Osteocyte (in vitro differentiated cells): ENCODE data around the gene SULT2B1. TPM values are rescaled to one million over a fixed set of nuclear protein-coding genes. Genes with fewer than 3 reads are reported as not detected.

ENCODE experiments used
- DNase-seq: peaks from one replicate; pipeline ENCODE4 v3.0.0; 2021; ENCODE audit warnings: mixed read lengths; ENCODE audit not compliant: unreplicated experiment; ENCODE audit errors: extremely low spot score
- H3K27ac Mint-ChIP-seq: one replicate; pipeline ENCODE4 v1.8.0; 2021; ENCODE audit warnings: mild to moderate bottlenecking, mixed read lengths; ENCODE audit not compliant: unreplicated experiment
- H3K27me3 Mint-ChIP-seq: one replicate; pipeline ENCODE4 v1.8.0; 2021; ENCODE audit warnings: mixed read lengths; ENCODE audit not compliant: unreplicated experiment
- H3K36me3 Mint-ChIP-seq: one replicate; pipeline ENCODE4 v1.8.0; 2021; ENCODE audit warnings: mixed read lengths; ENCODE audit not compliant: unreplicated experiment
- H3K4me1 Mint-ChIP-seq: one replicate; pipeline ENCODE4 v1.8.0; 2021; ENCODE audit warnings: mixed read lengths; ENCODE audit not compliant: unreplicated experiment
- H3K4me3 Mint-ChIP-seq: one replicate; pipeline ENCODE4 v1.8.0; 2021; ENCODE audit warnings: mild to moderate bottlenecking, moderate library complexity, mixed read lengths; ENCODE audit not compliant: unreplicated experiment
- H3K9me3 Mint-ChIP-seq: one replicate; pipeline ENCODE4 v1.8.0; 2021; ENCODE audit warnings: mixed read lengths; ENCODE audit not compliant: unreplicated experiment
- total RNA-seq: library from RNA; stranded (reverse); gene quantifications from 2 replicates; pipeline ENCODE4 v1.2.1, GENCODE V29; 2021
- TF ChIP-seq, protein P1 (sequence below): fragments of 200-600 bp; sonication (generic); IDR thresholded peaks from 2 replicates; pipeline ENCODE4 v1.5.0; 2021; ENCODE audit warnings: antibody characterized with exemption, mild to moderate bottlenecking, moderate library complexity

SULT2B1 gene
- total RNA-seq, 1 donor from 2014 or later: not detected

DNA sequence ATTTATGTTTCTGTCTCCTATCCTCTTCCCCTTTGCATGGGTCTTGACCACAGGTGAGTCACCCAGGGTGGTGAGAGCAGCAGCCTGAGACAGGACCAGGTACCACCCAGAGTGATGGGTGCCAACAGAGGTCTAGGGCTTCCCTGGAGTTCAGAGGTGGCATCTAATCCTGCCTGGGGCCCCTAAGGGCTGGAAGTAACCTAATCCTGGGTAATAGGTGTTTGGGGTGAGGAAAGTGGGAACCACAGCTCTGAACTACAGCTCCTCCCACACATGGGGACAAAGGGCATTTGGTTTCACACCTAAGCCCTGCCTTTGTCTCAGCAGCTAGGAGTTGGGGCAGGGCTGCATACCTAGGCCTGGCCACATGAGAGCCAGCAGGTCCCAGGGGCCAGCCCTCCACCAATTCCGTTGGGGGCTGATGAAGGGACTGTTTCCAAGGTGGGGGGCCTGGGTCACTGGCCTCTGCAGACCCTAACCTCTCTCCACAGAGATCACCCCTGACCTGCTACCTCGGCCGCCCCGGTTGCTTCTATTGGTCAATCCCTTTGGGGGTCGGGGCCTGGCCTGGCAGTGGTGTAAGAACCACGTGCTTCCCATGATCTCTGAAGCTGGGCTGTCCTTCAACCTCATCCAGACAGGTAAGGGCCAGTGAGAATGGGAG is 75.4 kb downstream of the SULT2B1 start:
- Mint-ChIP-seq H3K27me3 (no peaks in the 10 kb centered on the region), H3K27ac (no peak overlapping the region), H3K4me3 (no peak overlapping the region)

DNA sequence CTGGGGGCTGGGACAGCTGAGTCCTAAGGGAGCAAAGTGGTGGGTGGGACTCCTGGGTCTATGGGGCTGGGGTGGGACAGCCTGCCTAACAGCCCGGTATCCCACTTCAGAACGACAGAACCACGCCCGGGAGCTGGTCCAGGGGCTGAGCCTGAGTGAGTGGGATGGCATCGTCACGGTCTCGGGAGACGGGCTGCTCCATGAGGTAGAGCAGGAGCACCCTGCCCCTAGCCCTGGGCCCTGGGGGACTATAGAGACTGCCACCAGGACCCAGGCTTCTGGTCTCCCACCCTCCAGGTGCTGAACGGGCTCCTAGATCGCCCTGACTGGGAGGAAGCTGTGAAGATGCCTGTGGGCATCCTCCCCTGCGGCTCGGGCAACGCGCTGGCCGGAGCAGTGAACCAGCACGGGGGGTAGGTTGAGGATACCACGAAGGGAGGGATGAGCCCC is 75.9 kb downstream of the SULT2B1 start:
- Mint-ChIP-seq H3K36me3 (peaks cover 10% of the 10 kb centered on the region), H3K27me3 (no peaks in the 10 kb centered on the region), H3K4me1 (peaks cover 57% of the 10 kb centered on the region), H3K9me3 (no peaks in the 10 kb centered on the region), H3K27ac (no peak overlapping the region), H3K4me3 (no peak overlapping the region)
- DNase-seq: no peak
- TF ChIP-seq, protein P1, sequence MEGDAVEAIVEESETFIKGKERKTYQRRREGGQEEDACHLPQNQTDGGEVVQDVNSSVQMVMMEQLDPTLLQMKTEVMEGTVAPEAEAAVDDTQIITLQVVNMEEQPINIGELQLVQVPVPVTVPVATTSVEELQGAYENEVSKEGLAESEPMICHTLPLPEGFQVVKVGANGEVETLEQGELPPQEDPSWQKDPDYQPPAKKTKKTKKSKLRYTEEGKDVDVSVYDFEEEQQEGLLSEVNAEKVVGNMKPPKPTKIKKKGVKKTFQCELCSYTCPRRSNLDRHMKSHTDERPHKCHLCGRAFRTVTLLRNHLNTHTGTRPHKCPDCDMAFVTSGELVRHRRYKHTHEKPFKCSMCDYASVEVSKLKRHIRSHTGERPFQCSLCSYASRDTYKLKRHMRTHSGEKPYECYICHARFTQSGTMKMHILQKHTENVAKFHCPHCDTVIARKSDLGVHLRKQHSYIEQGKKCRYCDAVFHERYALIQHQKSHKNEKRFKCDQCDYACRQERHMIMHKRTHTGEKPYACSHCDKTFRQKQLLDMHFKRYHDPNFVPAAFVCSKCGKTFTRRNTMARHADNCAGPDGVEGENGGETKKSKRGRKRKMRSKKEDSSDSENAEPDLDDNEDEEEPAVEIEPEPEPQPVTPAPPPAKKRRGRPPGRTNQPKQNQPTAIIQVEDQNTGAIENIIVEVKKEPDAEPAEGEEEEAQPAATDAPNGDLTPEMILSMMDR: no peak

More for the DNA sequence above, 75.4 kb downstream of the SULT2B1 start:
- no peaks in the 10 kb centered on the region for H3K9me3 Mint-ChIP-seq
- no peak for DNase-seq
- H3K4me1 Mint-ChIP-seq: peaks cover 54% of the 10 kb centered on the region
- H3K36me3 Mint-ChIP-seq: peaks cover 10% of the 10 kb centered on the region
- TF ChIP-seq, protein P1: no peak

DNA sequence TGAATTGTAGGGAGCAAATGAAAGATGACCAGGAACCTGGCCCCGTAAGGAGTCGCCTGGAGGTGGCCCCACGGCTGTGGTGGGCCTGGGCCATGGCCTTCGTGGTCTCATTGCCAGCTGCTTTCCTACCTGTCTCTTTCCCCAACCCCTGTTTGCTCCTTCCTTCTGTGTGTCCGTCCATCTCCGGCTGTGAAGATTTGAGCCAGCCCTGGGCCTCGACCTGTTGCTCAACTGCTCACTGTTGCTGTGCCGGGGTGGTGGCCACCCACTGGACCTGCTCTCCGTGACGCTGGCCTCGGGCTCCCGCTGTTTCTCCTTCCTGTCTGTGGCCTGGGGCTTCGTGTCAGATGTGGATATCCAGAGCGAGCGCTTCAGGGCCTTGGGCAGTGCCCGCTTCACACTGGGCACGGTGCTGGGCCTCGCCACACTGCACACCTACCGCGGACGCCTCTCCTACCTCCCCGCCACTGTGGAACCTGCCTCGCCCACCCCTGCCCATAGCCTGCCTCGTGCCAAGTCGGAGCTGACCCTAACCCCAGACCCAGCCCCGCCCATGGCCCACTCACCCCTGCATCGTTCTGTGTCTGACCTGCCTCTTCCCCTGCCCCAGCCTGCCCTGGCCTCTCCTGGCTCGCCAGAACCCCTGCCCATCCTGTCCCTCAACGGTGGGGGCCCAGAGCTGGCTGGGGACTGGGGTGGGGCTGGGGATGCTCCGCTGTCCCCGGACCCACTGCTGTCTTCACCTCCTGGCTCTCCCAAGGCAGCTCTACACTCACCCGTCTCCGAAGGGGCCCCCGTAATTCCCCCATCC is 76.7 kb downstream of the SULT2B1 start:
- DNase-seq: peak; percentile 85
- Mint-ChIP-seq H3K4me3 (no peak overlapping the region), H3K27ac (peak overlapping the region; percentile 59), H3K4me1 (peaks cover 59% of the 10 kb centered on the region), H3K9me3 (no peaks in the 10 kb centered on the region), H3K27me3 (no peaks in the 10 kb centered on the region), H3K36me3 (peaks cover 7% of the 10 kb centered on the region)
- TF ChIP-seq, protein P1: no peak

DNA sequence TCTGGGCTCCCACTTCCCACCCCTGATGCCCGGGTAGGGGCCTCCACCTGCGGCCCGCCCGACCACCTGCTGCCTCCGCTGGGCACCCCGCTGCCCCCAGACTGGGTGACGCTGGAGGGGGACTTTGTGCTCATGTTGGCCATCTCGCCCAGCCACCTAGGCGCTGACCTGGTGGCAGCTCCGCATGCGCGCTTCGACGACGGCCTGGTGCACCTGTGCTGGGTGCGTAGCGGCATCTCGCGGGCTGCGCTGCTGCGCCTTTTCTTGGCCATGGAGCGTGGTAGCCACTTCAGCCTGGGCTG is 77.3 kb downstream of the SULT2B1 start:
- peaks cover 60% of the 10 kb centered on the region for H3K4me1 Mint-ChIP-seq
- DNase-seq: no peak
- H3K9me3 Mint-ChIP-seq: no peaks in the 10 kb centered on the region
- no peak overlapping the region for H3K27ac Mint-ChIP-seq
- H3K27me3 Mint-ChIP-seq: no peaks in the 10 kb centered on the region
- H3K36me3 Mint-ChIP-seq: peaks cover 7% of the 10 kb centered on the region
- TF ChIP-seq, protein P1: no peak
- no peak overlapping the region for H3K4me3 Mint-ChIP-seq

DNA sequence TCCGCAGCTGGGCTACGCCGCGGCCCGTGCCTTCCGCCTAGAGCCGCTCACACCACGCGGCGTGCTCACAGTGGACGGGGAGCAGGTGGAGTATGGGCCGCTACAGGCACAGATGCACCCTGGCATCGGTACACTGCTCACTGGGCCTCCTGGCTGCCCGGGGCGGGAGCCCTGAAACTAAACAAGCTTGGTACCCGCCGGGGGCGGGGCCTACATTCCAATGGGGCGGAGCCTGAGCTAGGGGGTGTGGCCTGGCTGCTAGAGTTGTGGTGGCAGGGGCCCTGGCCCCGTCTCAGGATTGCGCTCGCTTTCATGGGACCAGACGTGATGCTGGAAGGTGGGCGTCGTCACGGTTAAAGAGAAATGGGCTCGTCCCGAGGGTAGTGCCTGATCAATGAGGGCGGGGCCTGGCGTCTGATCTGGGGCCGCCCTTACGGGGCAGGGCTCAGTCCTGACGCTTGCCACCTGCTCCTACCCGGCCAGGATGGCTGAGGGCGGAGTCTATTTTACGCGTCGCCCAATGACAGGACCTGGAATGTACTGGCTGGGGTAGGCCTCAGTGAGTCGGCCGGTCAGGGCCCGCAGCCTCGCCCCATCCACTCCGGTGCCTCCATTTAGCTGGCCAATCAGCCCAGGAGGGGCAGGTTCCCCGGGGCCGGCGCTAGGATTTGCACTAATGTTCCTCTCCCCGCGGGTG is 77.8 kb downstream of the SULT2B1 start:
- Mint-ChIP-seq H3K4me1 (peaks cover 60% of the 10 kb centered on the region), H3K27ac (peak overlapping the region; percentile 92), H3K27me3 (no peaks in the 10 kb centered on the region), H3K36me3 (peaks cover 7% of the 10 kb centered on the region), H3K4me3 (peak overlapping the region; percentile 60), H3K9me3 (no peaks in the 10 kb centered on the region)
- TF ChIP-seq, protein P1: no peak
- no peak for DNase-seq
